SK-N-SH (cell line): ENCODE measurements around the gene ELMO1.

Experiments
- POLR2AphosphoS5 ChIP-seq: IDR thresholded peaks from 2 replicates; pipeline ENCODE4 v1.6.1; 2012; ENCODE audit warnings: low read depth, low read length
- RFX5 ChIP-seq: IDR thresholded peaks from 2 replicates; pipeline ENCODE4 v1.6.1; 2012; ENCODE audit warnings: mild to moderate bottlenecking, improper control_type of control experiment, low read length
- TEAD4 ChIP-seq: IDR thresholded peaks from 2 replicates; pipeline ENCODE4 v1.4.0; 2012; ENCODE audit warnings: mild to moderate bottlenecking, borderline replicate concordance; ENCODE audit not compliant: insufficient read depth
- YY1 ChIP-seq: IDR thresholded peaks from 2 replicates; pipeline ENCODE4 v1.4.0; 2012; ENCODE audit warnings: low read depth, mild to moderate bottlenecking
- TF ChIP-seq, protein P1 (sequence below): IDR thresholded peaks from 2 replicates; pipeline ENCODE4 v1.6.1; 2012; ENCODE audit warnings: mild to moderate bottlenecking, low read depth, low read length, moderate library complexity
- TF ChIP-seq, protein P2 (sequence below): fragments of 200-600 bp; sonication (generic); IDR thresholded peaks from 2 replicates; pipeline ENCODE4 v1.6.1; 2017; ENCODE audit warnings: antibody characterized with exemption, mild to moderate bottlenecking, moderate library complexity
- TF ChIP-seq, protein P3 (sequence below): IDR thresholded peaks from 2 replicates; pipeline ENCODE4 v1.4.0; 2012; ENCODE audit warnings: low read depth, borderline replicate concordance
- TF ChIP-seq, protein P4 (sequence below): IDR thresholded peaks from 2 replicates; pipeline ENCODE4 v1.4.0; 2012; ENCODE audit warnings: low read depth
- TF ChIP-seq, protein P5 (sequence below): fragments of 150-350 bp; IDR thresholded peaks from 2 replicates; pipeline ENCODE4 v1.6.1; 2016; ENCODE audit warnings: mild to moderate bottlenecking, low read depth, low read length

DNA sequence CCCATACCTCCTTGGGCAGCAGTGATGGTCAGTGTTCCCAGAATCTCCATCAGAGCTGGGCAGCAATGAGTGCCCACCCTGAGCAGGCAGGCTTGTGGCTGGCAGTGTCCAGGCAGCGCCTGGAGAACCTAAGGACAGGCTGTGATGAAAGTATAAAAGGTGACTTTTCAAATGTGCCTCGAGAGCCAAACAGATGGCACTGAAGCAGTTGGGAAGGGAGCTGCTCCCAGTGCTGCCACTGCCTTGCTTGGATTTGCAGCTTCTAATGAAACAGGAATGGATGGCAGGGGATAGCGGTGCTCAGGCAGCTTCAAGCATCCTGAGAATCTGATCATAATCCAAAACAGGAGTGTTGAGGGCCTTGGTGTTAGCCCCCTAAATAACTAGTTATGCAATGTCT lies 544.6 kb downstream of the ELMO1 start:
- TF ChIP-seq, protein P1, sequence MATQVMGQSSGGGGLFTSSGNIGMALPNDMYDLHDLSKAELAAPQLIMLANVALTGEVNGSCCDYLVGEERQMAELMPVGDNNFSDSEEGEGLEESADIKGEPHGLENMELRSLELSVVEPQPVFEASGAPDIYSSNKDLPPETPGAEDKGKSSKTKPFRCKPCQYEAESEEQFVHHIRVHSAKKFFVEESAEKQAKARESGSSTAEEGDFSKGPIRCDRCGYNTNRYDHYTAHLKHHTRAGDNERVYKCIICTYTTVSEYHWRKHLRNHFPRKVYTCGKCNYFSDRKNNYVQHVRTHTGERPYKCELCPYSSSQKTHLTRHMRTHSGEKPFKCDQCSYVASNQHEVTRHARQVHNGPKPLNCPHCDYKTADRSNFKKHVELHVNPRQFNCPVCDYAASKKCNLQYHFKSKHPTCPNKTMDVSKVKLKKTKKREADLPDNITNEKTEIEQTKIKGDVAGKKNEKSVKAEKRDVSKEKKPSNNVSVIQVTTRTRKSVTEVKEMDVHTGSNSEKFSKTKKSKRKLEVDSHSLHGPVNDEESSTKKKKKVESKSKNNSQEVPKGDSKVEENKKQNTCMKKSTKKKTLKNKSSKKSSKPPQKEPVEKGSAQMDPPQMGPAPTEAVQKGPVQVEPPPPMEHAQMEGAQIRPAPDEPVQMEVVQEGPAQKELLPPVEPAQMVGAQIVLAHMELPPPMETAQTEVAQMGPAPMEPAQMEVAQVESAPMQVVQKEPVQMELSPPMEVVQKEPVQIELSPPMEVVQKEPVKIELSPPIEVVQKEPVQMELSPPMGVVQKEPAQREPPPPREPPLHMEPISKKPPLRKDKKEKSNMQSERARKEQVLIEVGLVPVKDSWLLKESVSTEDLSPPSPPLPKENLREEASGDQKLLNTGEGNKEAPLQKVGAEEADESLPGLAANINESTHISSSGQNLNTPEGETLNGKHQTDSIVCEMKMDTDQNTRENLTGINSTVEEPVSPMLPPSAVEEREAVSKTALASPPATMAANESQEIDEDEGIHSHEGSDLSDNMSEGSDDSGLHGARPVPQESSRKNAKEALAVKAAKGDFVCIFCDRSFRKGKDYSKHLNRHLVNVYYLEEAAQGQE: no peak
- TF ChIP-seq, protein P2, sequence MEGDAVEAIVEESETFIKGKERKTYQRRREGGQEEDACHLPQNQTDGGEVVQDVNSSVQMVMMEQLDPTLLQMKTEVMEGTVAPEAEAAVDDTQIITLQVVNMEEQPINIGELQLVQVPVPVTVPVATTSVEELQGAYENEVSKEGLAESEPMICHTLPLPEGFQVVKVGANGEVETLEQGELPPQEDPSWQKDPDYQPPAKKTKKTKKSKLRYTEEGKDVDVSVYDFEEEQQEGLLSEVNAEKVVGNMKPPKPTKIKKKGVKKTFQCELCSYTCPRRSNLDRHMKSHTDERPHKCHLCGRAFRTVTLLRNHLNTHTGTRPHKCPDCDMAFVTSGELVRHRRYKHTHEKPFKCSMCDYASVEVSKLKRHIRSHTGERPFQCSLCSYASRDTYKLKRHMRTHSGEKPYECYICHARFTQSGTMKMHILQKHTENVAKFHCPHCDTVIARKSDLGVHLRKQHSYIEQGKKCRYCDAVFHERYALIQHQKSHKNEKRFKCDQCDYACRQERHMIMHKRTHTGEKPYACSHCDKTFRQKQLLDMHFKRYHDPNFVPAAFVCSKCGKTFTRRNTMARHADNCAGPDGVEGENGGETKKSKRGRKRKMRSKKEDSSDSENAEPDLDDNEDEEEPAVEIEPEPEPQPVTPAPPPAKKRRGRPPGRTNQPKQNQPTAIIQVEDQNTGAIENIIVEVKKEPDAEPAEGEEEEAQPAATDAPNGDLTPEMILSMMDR: no peak
- TF ChIP-seq, protein P3, sequence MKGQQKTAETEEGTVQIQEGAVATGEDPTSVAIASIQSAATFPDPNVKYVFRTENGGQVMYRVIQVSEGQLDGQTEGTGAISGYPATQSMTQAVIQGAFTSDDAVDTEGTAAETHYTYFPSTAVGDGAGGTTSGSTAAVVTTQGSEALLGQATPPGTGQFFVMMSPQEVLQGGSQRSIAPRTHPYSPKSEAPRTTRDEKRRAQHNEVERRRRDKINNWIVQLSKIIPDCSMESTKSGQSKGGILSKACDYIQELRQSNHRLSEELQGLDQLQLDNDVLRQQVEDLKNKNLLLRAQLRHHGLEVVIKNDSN: no peak
- no peak for TF ChIP-seq YY1
- no peak for TF ChIP-seq RFX5
- TF ChIP-seq, protein P4, sequence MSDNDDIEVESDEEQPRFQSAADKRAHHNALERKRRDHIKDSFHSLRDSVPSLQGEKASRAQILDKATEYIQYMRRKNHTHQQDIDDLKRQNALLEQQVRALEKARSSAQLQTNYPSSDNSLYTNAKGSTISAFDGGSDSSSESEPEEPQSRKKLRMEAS: no peak
- TF ChIP-seq, protein P5, sequence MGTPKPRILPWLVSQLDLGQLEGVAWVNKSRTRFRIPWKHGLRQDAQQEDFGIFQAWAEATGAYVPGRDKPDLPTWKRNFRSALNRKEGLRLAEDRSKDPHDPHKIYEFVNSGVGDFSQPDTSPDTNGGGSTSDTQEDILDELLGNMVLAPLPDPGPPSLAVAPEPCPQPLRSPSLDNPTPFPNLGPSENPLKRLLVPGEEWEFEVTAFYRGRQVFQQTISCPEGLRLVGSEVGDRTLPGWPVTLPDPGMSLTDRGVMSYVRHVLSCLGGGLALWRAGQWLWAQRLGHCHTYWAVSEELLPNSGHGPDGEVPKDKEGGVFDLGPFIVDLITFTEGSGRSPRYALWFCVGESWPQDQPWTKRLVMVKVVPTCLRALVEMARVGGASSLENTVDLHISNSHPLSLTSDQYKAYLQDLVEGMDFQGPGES: no peak
- no peak for TF ChIP-seq TEAD4
- no peak for TF ChIP-seq POLR2AphosphoS5
